ENCODE results near the gene ZNF429.

GRCh38 chr19:21484631-21485030, 20.8 kb upstream of the ZNF429 start:
- TF ChIP-seq RAD21 (IDR thresholded peaks at IDR 0.05; ENCODE audit: low read length), result no peak
- TF ChIP-seq, protein P1, sequence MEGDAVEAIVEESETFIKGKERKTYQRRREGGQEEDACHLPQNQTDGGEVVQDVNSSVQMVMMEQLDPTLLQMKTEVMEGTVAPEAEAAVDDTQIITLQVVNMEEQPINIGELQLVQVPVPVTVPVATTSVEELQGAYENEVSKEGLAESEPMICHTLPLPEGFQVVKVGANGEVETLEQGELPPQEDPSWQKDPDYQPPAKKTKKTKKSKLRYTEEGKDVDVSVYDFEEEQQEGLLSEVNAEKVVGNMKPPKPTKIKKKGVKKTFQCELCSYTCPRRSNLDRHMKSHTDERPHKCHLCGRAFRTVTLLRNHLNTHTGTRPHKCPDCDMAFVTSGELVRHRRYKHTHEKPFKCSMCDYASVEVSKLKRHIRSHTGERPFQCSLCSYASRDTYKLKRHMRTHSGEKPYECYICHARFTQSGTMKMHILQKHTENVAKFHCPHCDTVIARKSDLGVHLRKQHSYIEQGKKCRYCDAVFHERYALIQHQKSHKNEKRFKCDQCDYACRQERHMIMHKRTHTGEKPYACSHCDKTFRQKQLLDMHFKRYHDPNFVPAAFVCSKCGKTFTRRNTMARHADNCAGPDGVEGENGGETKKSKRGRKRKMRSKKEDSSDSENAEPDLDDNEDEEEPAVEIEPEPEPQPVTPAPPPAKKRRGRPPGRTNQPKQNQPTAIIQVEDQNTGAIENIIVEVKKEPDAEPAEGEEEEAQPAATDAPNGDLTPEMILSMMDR (conservative IDR thresholded peaks at IDR 0.05; ENCODE audit: low read depth, low read length), result no peak
